Aorta (tissue), 5 donors: ENCODE results near the gene PON1. TPM values are rescaled to one million over a fixed set of nuclear protein-coding genes. Genes with fewer than 3 reads are reported as not detected.

Experiments used
- ATAC-seq: fragments of 200-7000 bp; cut with Tn5 transposase; one replicate; pipeline ENCODE4 v1.9.1; 2022; ENCODE audit warnings: moderate library complexity; ENCODE audit not compliant: low FRiP score
- DNase-seq, 2 donors: peaks; one replicate each; pipeline ENCODE4 v3.0.0-alpha.2; 2020
- H3K27ac ChIP-seq, 2 donors: one replicate each; pipeline ENCODE4 v1.5.1; 2013; ENCODE audit warnings: low read length in 2 of 2, mild to moderate bottlenecking in 2 of 2, moderate library complexity in 2 of 2, control low read depth in 1 of 2, inconsistent platforms in 1 of 2, low read depth in 1 of 2
- H3K27me3 ChIP-seq, 2 donors: one replicate each; pipeline ENCODE4 v1.6.1; 2013; ENCODE audit warnings: control low read depth in 1 of 2, low read length in 1 of 2, mild to moderate bottlenecking in 1 of 2, moderate library complexity in 1 of 2; ENCODE audit not compliant: insufficient read depth in 2 of 2, control insufficient read depth in 1 of 2
- H3K36me3 ChIP-seq, 2 donors: one replicate each; pipeline ENCODE4 v1.6.1; 2013; ENCODE audit warnings: control low read depth in 1 of 2, low read length in 1 of 2, mild to moderate bottlenecking in 1 of 2; ENCODE audit not compliant: insufficient read depth in 2 of 2, control insufficient read depth in 1 of 2
- H3K4me1 ChIP-seq, 2 donors: one replicate each; pipeline ENCODE4 v1.6.1; 2013; ENCODE audit warnings: low read length in 2 of 2, control low read depth in 1 of 2, mild to moderate bottlenecking in 1 of 2, moderate library complexity in 1 of 2; ENCODE audit not compliant: insufficient read depth in 2 of 2, control insufficient read depth in 1 of 2
- H3K4me3 ChIP-seq, 2 donors: one replicate each; pipeline ENCODE4 v1.5.1; 2013; ENCODE audit warnings: low read length in 2 of 2, control low read depth in 1 of 2, mild to moderate bottlenecking in 1 of 2
- H3K9me3 ChIP-seq: one replicate; pipeline ENCODE4 v1.6.1; 2013; ENCODE audit warnings: mild to moderate bottlenecking, low read length; ENCODE audit not compliant: control insufficient read depth
- WGBS, 2 donors: extraction: QIAGEN DNeasy Blood & Tissue Kit; methylation state at CpG; one replicate each; pipeline ENCODE4 v1.1.7; 2013; 5-methylcytosine and 5-hydroxymethylcytosine counted together
- intact Hi-C, 2 donors: fragments of 100-400 bp; cut with DNase I; formaldehyde crosslinking; loops; one replicate each; pipeline versions ENCODE4 v1.14.2 to v1.15.0; 2022
- polyA plus RNA-seq, 2 donors: library from polyadenylated mRNA; stranded (reverse); fragments of 200-250 nt; gene quantifications; one replicate each; pipeline ENCODE4 v1.2.3, GENCODE V29; 2013
- total RNA-seq, 2 donors: library from RNA; stranded (reverse); fragmentation: NEBNext Ultra II Directional; extraction: Animal tissue kit (Norgen Biotek cat#: 25700); gene quantifications; one replicate each; pipeline ENCODE4 v1.2.1, GENCODE V29; 2021
- donor health status: healthy with polysubstance abuse.
- donor health status: Bipolar disorder and iron deficiency.
- donor health status: DM: no; HTN: no; CAD: no.
- donor health status: DM: no; HTN: no; CAD: no.
- donor health status: DM: yes; HTN: yes; CAD: no.

Gene PON1
- total and polyA plus RNA-seq, 4 donors: not detected

DNA sequence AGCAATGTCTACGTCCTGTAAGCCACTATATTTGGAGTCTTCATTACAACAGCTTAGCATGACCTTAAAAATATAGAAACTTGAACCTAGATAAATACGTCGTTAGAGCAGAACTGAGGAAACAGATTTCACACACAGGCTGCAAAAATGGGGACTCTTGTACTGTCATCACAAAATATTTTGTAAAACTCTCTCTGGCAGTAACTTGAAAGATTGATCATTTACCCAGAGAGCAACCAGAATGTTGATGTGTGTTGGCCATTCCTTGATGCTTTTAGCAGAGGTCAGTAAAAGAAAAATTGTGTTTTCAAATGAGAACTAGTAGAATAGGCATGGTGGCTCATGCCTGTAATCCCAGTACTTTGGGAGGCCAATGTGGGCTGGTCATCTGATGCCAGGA is 14.5 kb upstream of the PON1 start:
- Histone ChIP-seq H3K4me1 (no peaks in the 10 kb centered on the region), H3K4me3 (no peak overlapping the region), H3K27me3 (no peaks in the 10 kb centered on the region), H3K27ac (no peak overlapping the region), H3K36me3 (no peaks in the 10 kb centered on the region), H3K9me3 (no peaks in the 10 kb centered on the region)
- intact Hi-C loops: no loop called here
- DNase-seq (no peak), ATAC-seq (no peak)
- WGBS, 2 donors: 50 to 57% methylated on average over 3 of the region's 3 CpGs

GRCh38 chr7:95335093-95335492 is 10.8 kb upstream of the PON1 start:
- Histone ChIP-seq H3K27me3 (no peaks in the 10 kb centered on the region), H3K9me3 (no peaks in the 10 kb centered on the region), H3K4me1 (peaks cover 0 to 1% of the 10 kb centered on the region in 2 donors), H3K4me3 (no peak overlapping the region), H3K36me3 (no peaks in the 10 kb centered on the region), H3K27ac (no peak overlapping the region)
- DNase-seq (no peak), ATAC-seq (no peak)
- intact Hi-C loops: no loop called here

- DNase-seq (no peak), ATAC-seq (no peak)
- peaks cover 0 to 2% of the 10 kb centered on the region in 2 donors for H3K4me1 ChIP-seq
- H3K4me3 ChIP-seq: no peak overlapping the region
- H3K9me3 ChIP-seq: no peaks in the 10 kb centered on the region
- no peaks in the 10 kb centered on the region for H3K36me3 ChIP-seq
- intact Hi-C loops: no loop called here
- H3K27me3 ChIP-seq: no peaks in the 10 kb centered on the region
- H3K27ac ChIP-seq: no peak overlapping the region
These were observed 10.1 kb upstream of the PON1 start for GRCh38 chr7:95334447-95334846.

DNA sequence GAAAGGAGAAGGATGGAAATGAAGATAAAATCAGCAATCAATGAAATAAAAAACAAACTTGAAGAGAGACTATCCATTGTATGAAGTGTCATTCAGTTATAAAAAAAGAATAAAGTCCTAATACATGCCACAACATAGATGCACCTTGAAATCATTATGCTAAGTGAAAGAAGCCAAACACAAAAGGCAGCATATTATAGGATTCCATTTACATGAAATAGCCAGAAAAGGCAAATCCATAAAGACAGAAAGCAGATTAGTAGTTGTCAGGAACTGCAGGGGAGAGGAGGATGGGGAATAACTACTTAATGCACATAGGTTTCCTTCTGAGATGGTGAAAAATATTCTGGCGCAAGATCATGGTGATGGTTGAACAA is 6.6 kb upstream of the PON1 start:
- 93 to 96% methylated on average over 1 of the region's 1 CpG for WGBS, 2 donors
- ATAC-seq (no peak), DNase-seq (no peak)
- H3K9me3 ChIP-seq: no peaks in the 10 kb centered on the region
- H3K27me3 ChIP-seq: no peaks in the 10 kb centered on the region
- intact Hi-C loops: no loop called here
- H3K36me3 ChIP-seq: no peaks in the 10 kb centered on the region
- H3K4me1 ChIP-seq: peaks cover 0 to 2% of the 10 kb centered on the region in 2 donors
- peak overlapping the region in 1 of 2 donors; percentile 89 for H3K4me3 ChIP-seq
- H3K27ac ChIP-seq: no peak overlapping the region

- Histone ChIP-seq H3K36me3 (no peaks in the 10 kb centered on the region), H3K27ac (no peak overlapping the region), H3K4me3 (peak overlapping the region; percentile 79 to 89), H3K27me3 (no peaks in the 10 kb centered on the region), H3K9me3 (no peaks in the 10 kb centered on the region), H3K4me1 (peaks cover 0 to 2% of the 10 kb centered on the region in 2 donors)
- ATAC-seq: no peak
- DNase-seq: no peak
- intact Hi-C loops: no loop called here
- WGBS, 2 donors: 15 to 18% methylated on average over 4 of the region's 4 CpGs
These were observed 6.0 kb upstream of the PON1 start for GRCh38 chr7:95330204-95330960.

- Histone ChIP-seq H3K9me3 (no peaks in the 10 kb centered on the region), H3K36me3 (no peaks in the 10 kb centered on the region), H3K27me3 (no peaks in the 10 kb centered on the region), H3K4me3 (no peak overlapping the region), H3K27ac (no peak overlapping the region), H3K4me1 (peaks cover 0 to 2% of the 10 kb centered on the region in 2 donors)
- WGBS, 2 donors: 83 to 85% methylated on average over 3 of the region's 3 CpGs
- intact Hi-C loops: no loop called here
- DNase-seq (no peak), ATAC-seq (no peak)
These were observed 3.0 kb upstream of the PON1 start for GRCh38 chr7:95327356-95327755.

- Histone ChIP-seq H3K4me1 (no peaks in the 10 kb centered on the region), H3K36me3 (no peaks in the 10 kb centered on the region), H3K27ac (no peak overlapping the region), H3K27me3 (no peaks in the 10 kb centered on the region), H3K4me3 (no peak overlapping the region), H3K9me3 (no peaks in the 10 kb centered on the region)
- 82 to 86% methylated on average over 9 of the region's 9 CpGs for WGBS, 2 donors
- ATAC-seq (no peak), DNase-seq (no peak)
- intact Hi-C loops: no loop called here
These were observed 762 bp downstream of the PON1 start for GRCh38 chr7:95323410-95324129.

GRCh38 chr7:95322854-95323253 is 1.5 kb downstream of the PON1 start:
- no peaks in the 10 kb centered on the region for H3K27me3 ChIP-seq
- no peak for DNase-seq
- no peak overlapping the region for H3K4me3 ChIP-seq
- H3K36me3 ChIP-seq: no peaks in the 10 kb centered on the region
- intact Hi-C loops: no loop called here
- WGBS, 2 donors: 65 to 68% methylated on average over 2 of the region's 2 CpGs
- no peak for ATAC-seq
- H3K9me3 ChIP-seq: no peaks in the 10 kb centered on the region
- H3K27ac ChIP-seq: no peak overlapping the region
- no peaks in the 10 kb centered on the region for H3K4me1 ChIP-seq

DNA sequence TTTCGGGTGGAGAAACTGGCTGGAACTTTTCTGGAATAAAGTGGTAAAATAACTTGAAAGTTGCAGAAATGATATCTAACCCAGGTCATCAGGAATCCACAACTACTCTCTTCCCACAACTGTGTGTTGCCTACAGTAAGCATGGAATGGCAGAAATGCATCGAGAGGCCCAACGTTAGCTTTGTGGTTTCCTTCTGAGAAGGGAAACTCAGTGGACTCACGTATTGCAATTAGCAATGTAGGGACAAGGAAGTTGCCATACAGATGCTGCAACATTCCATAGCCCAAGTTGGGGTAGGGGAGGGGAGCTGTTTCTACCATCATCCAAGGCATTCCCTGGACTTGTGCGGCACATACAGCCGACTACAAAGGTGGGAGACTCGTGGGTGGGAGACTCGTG is 1.9 kb downstream of the PON1 start:
- WGBS, 2 donors: 82 to 86% methylated on average over 8 of the region's 8 CpGs
- H3K9me3 ChIP-seq: no peaks in the 10 kb centered on the region
- H3K27ac ChIP-seq: no peak overlapping the region
- H3K27me3 ChIP-seq: no peaks in the 10 kb centered on the region
- ATAC-seq (no peak), DNase-seq (no peak)
- no peak overlapping the region for H3K4me3 ChIP-seq
- H3K4me1 ChIP-seq: no peaks in the 10 kb centered on the region
- no peaks in the 10 kb centered on the region for H3K36me3 ChIP-seq
- intact Hi-C loops: no loop called here
